AG10803 (cell line): ENCODE measurements around the gene AMACR.

Source experiments
- DNase-seq: peaks from one replicate; pipeline ENCODE4 v3.0.0; 2010; ENCODE audit warnings: low read depth
- H3K4me3 ChIP-seq: 2 replicates; pipeline ENCODE4 v1.5.1; 2011; ENCODE audit warnings: mild to moderate bottlenecking, low read length, control low read depth
- CTCF ChIP-seq: conservative IDR thresholded peaks from 2 replicates; pipeline ENCODE4 v1.5.1; 2011; ENCODE audit warnings: mild to moderate bottlenecking, low read length, control low read depth, inconsistent platforms

Gene AMACR

GRCh38 chr5:33937707-33938506 lies 69.9 kb downstream of the AMACR start:
- no peak for TF ChIP-seq CTCF
- H3K4me3 ChIP-seq = no peak overlapping the region
- no peak for DNase-seq

- H3K4me3 ChIP-seq = peak overlapping the region; percentile 63
- no peak for DNase-seq
- no peak for TF ChIP-seq CTCF
These were observed 70.7 kb downstream of the AMACR start for GRCh38 chr5:33937017-33937706.

GRCh38 chr5:33936381-33937016 lies 71.4 kb downstream of the AMACR start, which contains the start of gene RXFP3:
Gene RXFP3 (plus strand): TSS chr5:33936386. CDS start chr5:33936741, 355 bp downstream.
- TF ChIP-seq CTCF = no peak
- peak within 1 kb of the TSS; percentile 63 for H3K4me3 ChIP-seq
- peak; percentile 28 for DNase-seq
